Activated CD8-positive, alpha-beta T cell treated with anti-CD3 and anti-CD28 coated beads, Interleukin-2, amount 10 ng/mL, durations not matched to agents 7 days and 5 days (primary cell): ENCODE data around the gene ERO1A. TPM values are rescaled to one million over a fixed set of nuclear protein-coding genes. Genes with fewer than 3 reads are reported as not detected.

Experiments used
- ATAC-seq: fragments of 150-1000 bp; cut with Tn5 transposase; one replicate; pipeline ENCODE4 v1.10.0; 2021; ENCODE audit warnings: moderate library complexity
- CTCF ChIA-PET: fragments of 350-600 bp; sonication (Branson Sonifier 250); formaldehyde crosslinking; loops from one replicate; lab custom pipeline; 2021; ENCODE audit warnings: antibody characterized with exemption; lab: Charles Lee
- POLR2A ChIA-PET: fragments of 350-600 bp; sonication (Branson Sonifier 250); formaldehyde crosslinking; loops from one replicate; lab custom pipeline; 2021; ENCODE audit warnings: antibody characterized with exemption; lab: Charles Lee
- DNase-seq: peaks from one replicate; pipeline ENCODE4 v3.0.0-alpha.2; 2020
- H3K27ac Mint-ChIP-seq: one replicate; pipeline ENCODE4 v1.8.0; 2021; ENCODE audit warnings: mild to moderate bottlenecking, mixed read lengths
- H3K27me3 Mint-ChIP-seq: one replicate; pipeline ENCODE4 v1.8.0; 2021; ENCODE audit warnings: low read depth, mixed read lengths
- H3K36me3 Mint-ChIP-seq: one replicate; pipeline ENCODE4 v1.8.0; 2021; ENCODE audit warnings: low read depth, mixed read lengths
- H3K4me1 Mint-ChIP-seq: one replicate; pipeline ENCODE4 v1.8.0; 2021; ENCODE audit warnings: low read depth, mixed read lengths
- H3K4me3 Mint-ChIP-seq: one replicate; pipeline ENCODE4 v1.8.0; 2021; ENCODE audit warnings: mild to moderate bottlenecking, mixed read lengths
- H3K9me3 Mint-ChIP-seq: one replicate; pipeline ENCODE4 v1.8.0; 2022; ENCODE audit warnings: mixed read lengths; ENCODE audit not compliant: insufficient read depth
- total RNA-seq, 2 experiments: library from RNA; stranded (reverse); gene quantifications; one replicate each; pipeline ENCODE4 v1.2.3, GENCODE V29; 2021

ERO1A gene
- total RNA-seq, 2 experiments from 2014 or later = 198 to 200 TPM

DNA sequence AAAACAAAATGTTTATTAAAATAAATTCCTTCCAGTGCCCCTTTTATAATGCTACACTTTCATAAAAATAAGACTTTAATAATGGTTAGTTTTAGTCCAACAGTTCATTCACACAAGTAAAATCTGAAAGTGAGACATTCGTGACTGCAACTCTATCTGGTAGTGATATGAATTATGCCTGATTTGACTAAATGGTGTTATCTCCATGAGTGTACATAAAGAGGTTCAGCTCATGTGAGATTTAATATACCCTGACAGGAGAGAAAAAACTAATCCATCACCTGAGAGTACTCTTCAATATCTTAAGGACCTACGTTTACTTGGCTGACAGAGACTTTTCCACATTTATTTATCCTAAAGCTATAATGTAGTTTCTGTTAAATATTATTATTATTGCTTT is 34.0 kb downstream of the ERO1A start:
- CTCF ChIA-PET = no interaction called here
- Mint-ChIP-seq H3K9me3 (no peaks in the 10 kb centered on the region), H3K36me3 (peaks cover 58% of the 10 kb centered on the region), H3K27me3 (no peaks in the 10 kb centered on the region), H3K4me1 (peaks cover 3% of the 10 kb centered on the region), H3K4me3 (no peak overlapping the region), H3K27ac (no peak overlapping the region)
- ATAC-seq (no peak), DNase-seq (no peak)
- POLR2A ChIA-PET = no interaction called here

DNA sequence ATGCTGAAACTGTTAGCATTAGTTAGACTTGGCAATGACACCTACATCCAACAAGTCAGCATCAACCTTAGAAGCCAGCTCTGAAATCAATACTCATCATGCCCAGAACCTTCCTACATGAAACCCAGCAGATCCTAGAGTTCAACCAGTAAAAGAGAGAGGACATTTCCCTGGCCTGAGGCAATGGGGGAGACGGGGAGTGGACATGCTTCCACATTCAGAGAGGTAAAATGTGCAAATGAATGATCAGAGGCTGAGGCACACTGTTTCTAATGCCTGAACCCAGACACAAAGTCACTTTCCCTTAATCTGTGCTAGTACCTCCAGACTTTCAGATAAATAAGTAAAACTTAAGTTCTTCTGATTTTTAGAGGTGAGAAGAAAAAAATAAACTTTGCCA is 34.5 kb downstream of the ERO1A start:
- H3K36me3 Mint-ChIP-seq = peaks cover 57% of the 10 kb centered on the region
- DNase-seq (no peak), ATAC-seq (no peak)
- H3K9me3 Mint-ChIP-seq = no peaks in the 10 kb centered on the region
- no peaks in the 10 kb centered on the region for H3K27me3 Mint-ChIP-seq
- ChIA-PET POLR2A (no interaction called here), CTCF (interaction anchor here (0.7 kb wide), 1 partner anchor 12 kb away, joined by 3 read pairs; no protein-coding TSS in a partner anchor)
- H3K4me3 Mint-ChIP-seq = no peak overlapping the region
- no peak overlapping the region for H3K27ac Mint-ChIP-seq
- H3K4me1 Mint-ChIP-seq = peaks cover 3% of the 10 kb centered on the region

DNA sequence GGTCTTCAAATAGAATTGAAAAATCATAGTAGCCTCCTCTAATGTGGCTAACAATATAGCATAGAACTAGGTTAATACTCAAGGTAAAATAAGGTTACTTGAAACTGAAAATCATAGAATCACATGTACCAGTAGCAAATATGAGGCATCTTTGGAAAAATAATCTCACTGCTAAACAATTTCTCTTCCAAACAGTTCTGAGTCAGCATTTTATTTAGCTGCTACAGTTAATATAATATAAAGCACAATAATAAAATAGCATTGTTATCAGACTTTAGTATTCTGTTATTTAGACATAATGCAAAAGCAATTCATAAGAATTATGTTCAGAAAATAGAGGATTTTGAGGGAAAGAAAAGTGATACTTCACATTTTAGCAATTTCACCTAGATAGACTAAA is 35.0 kb downstream of the ERO1A start:
- ChIA-PET POLR2A (interaction anchor here (0.6 kb wide), 1 partner anchor 66 kb away, joined by 4 read pairs; no protein-coding TSS in a partner anchor), CTCF (interaction anchor here (0.7 kb wide), 1 partner anchor 12 kb away, joined by 3 read pairs; no protein-coding TSS in a partner anchor)
- no peak for ATAC-seq
- Mint-ChIP-seq H3K27ac (no peak overlapping the region), H3K9me3 (no peaks in the 10 kb centered on the region), H3K4me1 (no peaks in the 10 kb centered on the region), H3K36me3 (peaks cover 55% of the 10 kb centered on the region), H3K27me3 (no peaks in the 10 kb centered on the region), H3K4me3 (no peak overlapping the region)
- no peak for DNase-seq

DNA sequence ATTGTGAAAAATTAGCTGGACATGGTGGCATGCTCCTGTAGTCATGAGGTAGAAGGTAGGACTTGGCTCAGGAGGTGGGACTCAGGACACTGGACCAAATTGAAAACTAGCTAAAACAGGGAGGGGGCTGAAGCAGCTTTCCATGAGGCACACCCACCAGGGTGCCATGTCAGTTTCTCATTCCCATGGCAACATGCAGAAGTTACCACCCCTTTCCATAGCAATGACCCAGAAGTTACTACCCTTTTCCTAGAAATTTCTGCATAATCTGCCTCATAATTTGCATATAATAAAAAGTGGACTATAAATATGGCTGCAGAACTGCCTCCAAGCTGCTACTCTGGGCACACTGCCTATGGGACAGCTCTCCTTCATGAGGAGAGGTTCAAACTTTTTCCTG is 38.5 kb downstream of the ERO1A start:
- H3K27ac Mint-ChIP-seq = peak overlapping the region; percentile 43
- ChIA-PET POLR2A (no interaction called here), CTCF (interaction anchor here (0.8 kb wide), 1 partner anchor 105 kb away, joined by 3 read pairs; the partner anchor contains the start of gene TXNDC16)
- H3K27me3 Mint-ChIP-seq = no peaks in the 10 kb centered on the region
- H3K36me3 Mint-ChIP-seq = peaks cover 64% of the 10 kb centered on the region
- no peak for ATAC-seq
- no peaks in the 10 kb centered on the region for H3K9me3 Mint-ChIP-seq
- no peaks in the 10 kb centered on the region for H3K4me1 Mint-ChIP-seq
- no peak for DNase-seq
- H3K4me3 Mint-ChIP-seq = no peak overlapping the region

DNA sequence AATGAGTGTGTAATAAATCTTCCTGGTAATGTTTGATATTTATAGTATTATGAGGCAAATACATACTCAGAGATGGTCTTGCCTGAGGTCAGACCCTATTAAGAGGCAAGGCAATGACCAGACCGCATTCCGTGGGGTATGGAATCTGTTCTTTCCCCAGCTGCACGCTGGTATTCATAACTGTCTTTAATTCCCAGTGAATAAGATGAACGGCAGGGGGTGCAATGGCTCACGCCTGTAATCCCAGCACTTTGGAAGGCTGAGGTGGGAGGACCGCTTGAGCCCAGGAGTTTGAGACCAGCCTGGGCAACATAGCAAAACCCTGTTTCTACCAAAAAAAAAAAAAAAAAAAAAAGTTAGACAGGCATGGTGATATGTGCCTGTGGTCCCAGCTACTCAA is 44.6 kb downstream of the ERO1A start:
- H3K36me3 Mint-ChIP-seq = peaks cover 63% of the 10 kb centered on the region
- ATAC-seq = no peak
- DNase-seq = no peak
- no peaks in the 10 kb centered on the region for H3K27me3 Mint-ChIP-seq
- POLR2A ChIA-PET = no interaction called here
- H3K4me3 Mint-ChIP-seq = no peak overlapping the region
- H3K27ac Mint-ChIP-seq = no peak overlapping the region
- no peaks in the 10 kb centered on the region for H3K4me1 Mint-ChIP-seq
- H3K9me3 Mint-ChIP-seq = no peaks in the 10 kb centered on the region
- CTCF ChIA-PET = interaction anchor here (0.8 to 0.9 kb wide), 2 partner anchors 34 to 870 kb away, joined by 3 read pairs; no protein-coding TSS in a partner anchor

DNA sequence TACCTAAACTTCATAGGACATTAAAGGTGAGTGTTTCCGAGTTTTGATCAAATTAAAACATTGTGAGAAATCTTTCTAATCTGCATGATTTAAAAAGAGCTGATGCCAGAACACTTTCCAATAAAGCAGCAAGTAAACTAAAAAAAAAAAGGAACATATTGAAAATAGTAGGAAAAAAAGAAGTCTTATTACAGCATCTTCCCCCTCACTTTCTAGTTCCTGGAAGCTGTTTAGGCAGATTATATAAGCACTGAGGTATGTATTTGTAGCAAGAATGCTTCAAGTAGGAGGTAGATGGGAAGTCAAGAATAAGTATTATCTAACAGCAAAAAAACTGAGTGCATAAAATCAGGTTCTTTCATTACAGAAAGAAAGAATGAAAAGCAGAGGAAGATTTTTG is 45.8 kb downstream of the ERO1A start:
- Mint-ChIP-seq H3K4me1 (no peaks in the 10 kb centered on the region), H3K36me3 (peaks cover 64% of the 10 kb centered on the region), H3K9me3 (no peaks in the 10 kb centered on the region), H3K27ac (peak overlapping the region; percentile 49), H3K27me3 (no peaks in the 10 kb centered on the region), H3K4me3 (no peak overlapping the region)
- ChIA-PET POLR2A (no interaction called here), CTCF (interaction anchor here (0.9 kb wide), 1 partner anchor 35 kb away, joined by 3 read pairs; no protein-coding TSS in a partner anchor)
- no peak for ATAC-seq
- no peak for DNase-seq

DNA sequence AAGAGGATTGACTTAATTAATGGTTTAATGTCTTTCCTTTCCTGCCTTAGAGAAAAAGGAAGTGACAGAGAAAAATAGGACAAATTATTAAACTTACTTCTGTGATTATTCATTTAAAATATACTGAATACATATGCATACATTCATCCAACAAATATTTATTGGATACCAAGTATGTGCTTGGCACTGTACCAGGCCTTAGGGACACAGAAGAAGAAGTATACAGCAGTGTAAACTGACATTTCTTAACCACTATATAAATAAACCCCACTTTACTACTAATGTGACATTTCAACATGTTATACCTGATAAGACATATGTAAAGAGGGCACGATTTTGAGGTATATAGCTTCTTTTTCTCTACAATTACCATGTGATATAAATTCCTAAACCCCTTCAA is 53.6 kb downstream of the ERO1A start:
- peaks cover 57% of the 10 kb centered on the region for H3K36me3 Mint-ChIP-seq
- H3K4me1 Mint-ChIP-seq = no peaks in the 10 kb centered on the region
- DNase-seq = no peak
- ATAC-seq = no peak
- H3K9me3 Mint-ChIP-seq = peaks cover 6% of the 10 kb centered on the region
- H3K4me3 Mint-ChIP-seq = no peak overlapping the region
- peaks cover 3% of the 10 kb centered on the region for H3K27me3 Mint-ChIP-seq
- CTCF ChIA-PET = interaction anchor here (0.8 to 1.8 kb wide), 2 partner anchors 32 to 90 kb away, joined by 3 to 4 read pairs; partner anchors contain the start of gene TXNDC16
- H3K27ac Mint-ChIP-seq = no peak overlapping the region
- POLR2A ChIA-PET = no interaction called here

DNA sequence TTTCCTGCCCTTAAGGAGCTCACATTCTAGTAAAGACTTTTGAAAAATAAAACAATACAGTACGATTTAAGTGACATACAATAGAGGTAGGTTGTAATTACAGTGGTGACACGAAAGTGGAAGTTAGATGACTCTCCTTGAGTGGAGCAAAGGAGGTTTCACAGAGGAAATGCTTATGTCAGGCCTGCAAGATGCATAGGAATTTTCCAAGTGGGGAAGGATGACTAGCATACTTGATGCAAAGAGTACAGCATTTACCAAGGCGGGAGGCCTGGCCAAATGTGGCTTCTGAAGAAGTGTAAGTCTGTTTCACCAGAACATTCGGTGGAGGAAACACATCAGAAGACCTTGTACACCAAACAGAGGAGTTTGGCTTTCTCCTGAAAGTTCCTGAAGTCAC is 55.2 kb downstream of the ERO1A start:
- peaks cover 42% of the 10 kb centered on the region for H3K36me3 Mint-ChIP-seq
- no peak overlapping the region for H3K4me3 Mint-ChIP-seq
- H3K27ac Mint-ChIP-seq = no peak overlapping the region
- CTCF ChIA-PET = interaction anchor here (1.8 kb wide), 1 partner anchor 88 kb away, joined by 4 read pairs; the partner anchor contains the start of gene TXNDC16
- H3K9me3 Mint-ChIP-seq = peaks cover 6% of the 10 kb centered on the region
- DNase-seq (no peak), ATAC-seq (no peak)
- no peaks in the 10 kb centered on the region for H3K4me1 Mint-ChIP-seq
- peaks cover 5% of the 10 kb centered on the region for H3K27me3 Mint-ChIP-seq
- POLR2A ChIA-PET = no interaction called here

DNA sequence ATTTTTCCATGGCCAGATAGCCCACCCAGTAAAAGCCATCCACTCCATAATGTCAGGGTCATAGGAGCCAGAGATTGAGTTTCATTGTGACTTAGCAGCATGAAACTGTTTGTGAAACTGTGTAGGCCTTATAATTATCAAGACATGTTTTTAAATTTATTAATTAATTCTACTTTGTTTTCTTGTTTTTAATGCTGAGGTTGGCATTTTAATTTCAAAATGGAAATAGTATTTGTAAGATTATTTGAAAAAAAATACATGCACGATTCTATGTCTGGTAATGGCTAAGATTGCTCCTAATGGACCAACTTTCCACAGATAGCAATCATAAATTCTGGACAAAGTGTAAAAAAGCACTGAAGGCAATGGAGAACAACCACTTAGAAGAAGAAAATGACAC is 75.7 kb downstream of the ERO1A start:
- Mint-ChIP-seq H3K27ac (no peak overlapping the region), H3K9me3 (no peaks in the 10 kb centered on the region), H3K27me3 (peaks cover 10% of the 10 kb centered on the region), H3K4me3 (no peak overlapping the region), H3K4me1 (no peaks in the 10 kb centered on the region), H3K36me3 (no peaks in the 10 kb centered on the region)
- no peak for DNase-seq
- ATAC-seq = no peak
- ChIA-PET CTCF (no interaction called here), POLR2A (no interaction called here)

DNA sequence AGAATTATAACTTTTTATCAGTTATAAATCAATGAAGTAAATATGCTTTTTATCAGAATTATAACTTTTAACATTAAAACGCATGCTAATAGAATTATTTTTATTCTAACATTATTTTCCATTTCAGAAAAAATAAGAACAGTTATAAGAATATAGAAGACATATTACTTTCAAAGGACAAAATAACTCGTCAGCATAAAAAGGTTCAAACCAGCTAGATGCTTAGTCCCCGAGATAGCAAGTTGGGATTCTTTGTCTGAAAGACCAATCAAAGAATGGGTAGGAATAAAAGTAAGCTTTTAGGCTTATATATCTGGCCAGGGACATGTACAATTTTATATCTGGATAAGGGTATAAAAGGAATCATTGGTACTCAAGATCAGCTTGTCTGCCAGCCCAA is 76.8 kb downstream of the ERO1A start:
- Mint-ChIP-seq H3K4me1 (no peaks in the 10 kb centered on the region), H3K36me3 (no peaks in the 10 kb centered on the region), H3K27ac (no peak overlapping the region), H3K27me3 (peaks cover 12% of the 10 kb centered on the region), H3K4me3 (no peak overlapping the region), H3K9me3 (no peaks in the 10 kb centered on the region)
- DNase-seq = no peak
- CTCF ChIA-PET = no interaction called here
- ATAC-seq = no peak
- POLR2A ChIA-PET = no interaction called here

DNA sequence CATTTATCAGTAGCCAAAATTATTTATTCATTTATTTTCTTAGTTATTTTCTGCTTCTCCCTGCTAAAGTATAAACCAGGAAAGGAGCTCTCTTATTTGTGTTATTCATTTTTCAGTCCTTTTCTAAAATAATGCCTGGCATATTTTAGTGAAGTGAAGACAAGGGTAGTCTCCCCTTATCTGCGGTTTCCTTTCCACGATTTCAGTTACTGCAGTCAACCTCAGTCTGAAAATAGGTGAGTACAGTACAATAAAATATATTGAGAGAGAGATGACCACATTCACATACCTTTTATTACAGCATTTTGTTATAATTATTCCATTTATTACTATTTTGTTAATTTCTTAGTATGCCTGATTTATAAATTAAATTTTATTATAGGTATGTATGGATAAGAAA is 85.2 kb downstream of the ERO1A start:
- ChIA-PET POLR2A (no interaction called here), CTCF (no interaction called here)
- ATAC-seq = no peak
- DNase-seq = no peak
- no peaks in the 10 kb centered on the region for H3K36me3 Mint-ChIP-seq
- no peak overlapping the region for H3K4me3 Mint-ChIP-seq
- H3K27ac Mint-ChIP-seq = no peak overlapping the region
- H3K4me1 Mint-ChIP-seq = no peaks in the 10 kb centered on the region
- H3K9me3 Mint-ChIP-seq = no peaks in the 10 kb centered on the region
- peaks cover 22% of the 10 kb centered on the region for H3K27me3 Mint-ChIP-seq

DNA sequence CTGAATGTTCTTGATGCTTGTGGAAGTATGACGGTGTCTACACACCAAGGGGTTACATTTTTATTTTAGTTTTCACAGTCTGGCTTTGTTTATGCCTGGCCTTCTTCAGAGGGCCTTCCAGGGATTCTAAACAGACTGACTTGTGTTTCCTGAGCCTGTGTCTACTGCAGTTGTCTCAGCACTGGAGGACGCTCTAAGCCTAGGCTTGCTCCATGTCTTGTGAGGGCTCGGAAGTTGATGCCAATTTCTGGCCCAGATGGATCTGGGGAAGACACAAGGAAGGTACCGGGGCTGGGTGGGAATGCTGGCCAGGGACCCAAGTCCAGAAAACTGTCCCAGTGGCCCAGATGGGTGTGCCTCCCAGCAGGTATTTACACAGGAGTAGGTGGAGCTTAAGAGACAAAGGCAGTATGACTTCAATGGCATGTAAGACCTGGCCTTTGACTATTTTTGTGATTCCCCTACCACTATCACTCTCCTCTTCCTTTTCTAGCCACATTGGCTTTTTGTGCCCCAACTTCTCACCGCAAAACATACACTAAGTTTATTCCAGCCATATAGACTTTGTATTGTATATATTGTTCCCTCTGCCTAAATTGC is 85.8 kb downstream of the ERO1A start:
- ChIA-PET POLR2A (no interaction called here), CTCF (no interaction called here)
- H3K9me3 Mint-ChIP-seq = no peaks in the 10 kb centered on the region
- no peak overlapping the region for H3K27ac Mint-ChIP-seq
- ATAC-seq (no peak), DNase-seq (no peak)
- H3K36me3 Mint-ChIP-seq = no peaks in the 10 kb centered on the region
- no peak overlapping the region for H3K4me3 Mint-ChIP-seq
- no peaks in the 10 kb centered on the region for H3K4me1 Mint-ChIP-seq
- peaks cover 17% of the 10 kb centered on the region for H3K27me3 Mint-ChIP-seq
